C4-2B (cell line): ENCODE data around the gene MIS18BP1.

Experiments
- ZFX ChIP-seq: fragments of 450-650 bp; IDR thresholded peaks from 2 replicates; pipeline ENCODE4 v1.6.1; 2017
- TF ChIP-seq, protein P1 (sequence below): fragments of 450-650 bp; conservative IDR thresholded peaks from 2 replicates; pipeline ENCODE4 v1.5.1; 2017; ENCODE audit warnings: mild to moderate bottlenecking

DNA sequence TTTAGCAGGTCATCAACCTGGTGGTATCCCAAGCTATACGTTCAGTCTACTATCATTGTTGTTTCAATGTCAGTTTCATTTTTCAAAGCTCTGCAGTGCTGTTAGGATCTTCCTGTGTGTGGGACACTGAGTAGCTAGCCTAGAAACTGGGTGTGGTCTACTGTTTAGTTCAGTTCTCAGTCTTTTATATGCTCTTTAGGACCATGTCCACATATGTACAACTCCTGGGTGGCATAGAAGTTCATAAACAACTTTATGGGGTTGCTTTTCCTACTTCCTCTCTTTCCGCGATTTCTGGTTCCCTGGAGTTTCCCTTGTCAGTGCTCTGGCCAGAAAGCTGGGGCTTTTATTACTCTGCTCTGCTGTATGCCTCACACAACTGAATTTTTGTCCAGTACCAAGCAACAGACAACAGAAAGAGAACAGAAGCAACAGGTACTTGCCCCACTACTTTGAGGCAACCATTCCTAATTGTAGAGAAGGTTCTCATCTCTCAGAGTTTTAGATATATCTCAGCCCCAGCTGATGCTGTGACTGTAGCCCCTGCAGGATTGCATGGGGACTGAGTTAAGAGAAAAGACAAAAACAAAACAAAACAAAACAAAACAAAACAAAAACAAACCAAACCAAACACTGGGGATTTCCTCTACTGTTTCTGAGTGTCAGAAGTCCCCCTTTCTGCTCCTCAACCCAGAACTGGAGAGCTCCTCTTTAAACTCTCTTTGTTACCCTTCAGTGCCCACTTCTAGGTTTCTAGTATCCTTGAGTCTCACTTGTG lies 30.3 kb downstream of the MIS18BP1 start:
- TF ChIP-seq, protein P1, sequence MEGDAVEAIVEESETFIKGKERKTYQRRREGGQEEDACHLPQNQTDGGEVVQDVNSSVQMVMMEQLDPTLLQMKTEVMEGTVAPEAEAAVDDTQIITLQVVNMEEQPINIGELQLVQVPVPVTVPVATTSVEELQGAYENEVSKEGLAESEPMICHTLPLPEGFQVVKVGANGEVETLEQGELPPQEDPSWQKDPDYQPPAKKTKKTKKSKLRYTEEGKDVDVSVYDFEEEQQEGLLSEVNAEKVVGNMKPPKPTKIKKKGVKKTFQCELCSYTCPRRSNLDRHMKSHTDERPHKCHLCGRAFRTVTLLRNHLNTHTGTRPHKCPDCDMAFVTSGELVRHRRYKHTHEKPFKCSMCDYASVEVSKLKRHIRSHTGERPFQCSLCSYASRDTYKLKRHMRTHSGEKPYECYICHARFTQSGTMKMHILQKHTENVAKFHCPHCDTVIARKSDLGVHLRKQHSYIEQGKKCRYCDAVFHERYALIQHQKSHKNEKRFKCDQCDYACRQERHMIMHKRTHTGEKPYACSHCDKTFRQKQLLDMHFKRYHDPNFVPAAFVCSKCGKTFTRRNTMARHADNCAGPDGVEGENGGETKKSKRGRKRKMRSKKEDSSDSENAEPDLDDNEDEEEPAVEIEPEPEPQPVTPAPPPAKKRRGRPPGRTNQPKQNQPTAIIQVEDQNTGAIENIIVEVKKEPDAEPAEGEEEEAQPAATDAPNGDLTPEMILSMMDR = no peak
- no peak for TF ChIP-seq ZFX
